ENCODE data around the gene FAM20C. TPM values are rescaled to one million over a fixed set of nuclear protein-coding genes. Genes with fewer than 3 reads are reported as not detected.

The FAM20C gene
- total RNA-seq, 1 donor from 2014 or later: 23.4 TPM

DNA sequence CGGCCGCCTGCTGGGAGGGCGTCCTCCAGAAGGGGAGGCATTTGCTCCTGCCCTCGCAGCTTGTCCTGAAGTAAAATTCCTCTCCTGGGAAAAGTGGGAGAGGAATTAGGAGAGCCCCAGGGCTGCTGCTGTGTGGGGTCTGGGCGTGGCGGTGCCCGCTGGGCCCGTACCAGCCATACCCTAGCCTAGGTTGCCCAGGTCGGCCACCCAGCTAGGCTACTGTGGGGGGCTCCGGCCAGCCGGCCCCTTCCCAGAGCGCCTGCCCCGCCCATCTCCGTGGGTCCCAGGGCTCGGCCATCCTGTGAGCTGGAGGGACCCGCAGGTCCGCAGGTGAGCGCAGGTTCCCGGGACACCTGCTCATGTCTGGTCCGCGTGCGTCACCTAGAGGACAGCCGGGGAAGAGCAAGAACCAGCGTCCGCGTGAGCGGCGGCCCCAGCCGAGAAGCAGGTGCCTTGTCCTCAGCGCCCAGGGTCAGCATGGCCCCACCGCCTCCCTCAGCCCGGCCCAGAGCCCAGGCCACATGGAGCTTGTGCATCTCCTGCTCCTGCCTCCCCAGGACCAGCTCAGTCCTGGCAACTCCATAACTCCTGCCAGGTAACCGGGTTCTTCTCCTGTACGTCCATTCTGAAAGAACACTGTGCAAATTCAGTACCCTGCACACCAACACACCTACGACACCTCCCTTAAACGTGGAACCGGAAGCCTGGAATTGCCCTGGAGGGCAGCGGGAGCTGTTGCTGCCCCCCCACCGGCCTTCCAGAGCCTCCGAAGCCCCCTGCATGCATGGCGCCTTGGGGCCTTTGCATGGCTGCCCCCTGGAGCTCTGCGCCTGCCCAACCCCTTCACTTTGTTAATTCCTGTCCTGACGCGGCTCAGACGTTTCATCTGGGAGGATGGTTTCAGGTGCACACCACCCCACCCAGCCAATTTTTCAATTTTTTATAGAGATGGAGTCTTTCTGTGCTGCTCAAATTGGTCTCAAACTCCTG, 74.8 kb downstream of the FAM20C start:
- no peak for DNase-seq (ENCODE audit: low spot score)

DNA sequence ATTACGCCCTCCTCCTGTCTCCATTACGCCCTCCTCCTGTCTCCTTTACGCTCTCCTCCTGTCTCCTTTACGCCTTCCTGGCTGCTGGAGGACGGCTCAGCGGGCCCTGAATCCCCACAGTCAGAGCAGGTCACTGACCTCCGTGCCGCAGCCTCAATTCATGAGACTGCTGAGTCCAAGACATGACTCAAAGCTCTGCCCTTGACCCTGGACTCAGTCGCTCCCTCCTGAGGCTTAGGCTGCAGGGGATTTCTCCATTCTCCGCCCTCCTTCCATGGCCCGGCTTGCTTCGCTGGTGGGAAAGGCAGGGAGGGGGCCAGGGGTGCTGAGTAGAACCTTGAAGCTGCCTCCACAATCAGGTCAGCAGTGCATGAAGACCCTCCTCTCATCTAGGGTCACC, 76.6 kb downstream of the FAM20C start:
- DNase-seq (ENCODE audit: low spot score): no peak

DNA sequence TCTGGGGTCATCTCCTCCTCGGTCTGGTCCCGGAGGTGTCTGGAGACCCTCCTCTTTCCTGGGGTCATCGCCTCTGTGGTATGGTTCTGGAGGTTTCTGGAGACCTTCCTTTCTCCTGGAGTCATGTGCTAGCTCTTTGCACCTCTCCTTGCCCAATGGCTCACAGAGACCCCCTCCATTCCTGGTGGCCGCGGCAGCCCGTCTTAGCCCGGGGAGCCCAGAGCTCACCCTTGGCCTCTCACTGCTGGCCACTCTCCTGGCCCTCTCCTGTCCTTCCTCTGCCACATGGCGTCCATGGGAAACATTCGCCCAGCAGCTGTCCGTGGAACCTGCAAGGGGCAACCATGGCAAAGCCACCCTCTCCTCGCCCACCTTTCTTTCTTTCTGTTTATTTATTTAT, 77.3 kb downstream of the FAM20C start:
- no peak for DNase-seq (ENCODE audit: low spot score)

DNA sequence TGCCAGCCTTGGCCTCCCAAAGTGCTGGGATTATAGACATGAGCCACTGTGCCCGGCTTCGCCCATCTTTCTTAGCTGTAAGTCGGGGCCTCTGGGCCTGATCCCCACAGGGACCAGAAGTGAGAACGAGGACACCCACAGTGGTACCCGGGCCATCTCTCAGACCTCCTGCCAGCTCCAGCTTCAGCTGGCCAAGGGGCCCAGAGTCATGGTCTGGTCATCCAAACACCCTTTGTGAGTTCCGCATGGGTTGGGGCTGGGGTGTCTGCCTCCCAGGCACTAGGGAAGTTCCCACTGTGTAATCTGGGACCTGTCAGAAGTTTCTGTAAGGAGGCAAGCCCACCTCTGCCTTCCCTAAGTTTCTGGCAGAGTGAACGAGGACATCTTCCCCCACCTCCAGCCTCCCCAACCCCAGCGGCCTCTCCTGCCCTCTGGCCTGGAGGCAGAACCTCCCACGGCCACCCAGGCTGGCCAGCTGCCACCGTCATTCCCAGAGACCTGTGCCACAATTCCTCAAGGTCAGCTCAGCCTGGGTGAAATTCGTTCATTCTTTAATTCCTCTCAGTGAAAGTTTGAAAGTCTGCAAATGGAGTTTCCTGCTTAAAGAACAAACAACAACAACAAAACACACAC, 78.1 kb downstream of the FAM20C start:
- DNase-seq (ENCODE audit: low spot score): no peak

DNA sequence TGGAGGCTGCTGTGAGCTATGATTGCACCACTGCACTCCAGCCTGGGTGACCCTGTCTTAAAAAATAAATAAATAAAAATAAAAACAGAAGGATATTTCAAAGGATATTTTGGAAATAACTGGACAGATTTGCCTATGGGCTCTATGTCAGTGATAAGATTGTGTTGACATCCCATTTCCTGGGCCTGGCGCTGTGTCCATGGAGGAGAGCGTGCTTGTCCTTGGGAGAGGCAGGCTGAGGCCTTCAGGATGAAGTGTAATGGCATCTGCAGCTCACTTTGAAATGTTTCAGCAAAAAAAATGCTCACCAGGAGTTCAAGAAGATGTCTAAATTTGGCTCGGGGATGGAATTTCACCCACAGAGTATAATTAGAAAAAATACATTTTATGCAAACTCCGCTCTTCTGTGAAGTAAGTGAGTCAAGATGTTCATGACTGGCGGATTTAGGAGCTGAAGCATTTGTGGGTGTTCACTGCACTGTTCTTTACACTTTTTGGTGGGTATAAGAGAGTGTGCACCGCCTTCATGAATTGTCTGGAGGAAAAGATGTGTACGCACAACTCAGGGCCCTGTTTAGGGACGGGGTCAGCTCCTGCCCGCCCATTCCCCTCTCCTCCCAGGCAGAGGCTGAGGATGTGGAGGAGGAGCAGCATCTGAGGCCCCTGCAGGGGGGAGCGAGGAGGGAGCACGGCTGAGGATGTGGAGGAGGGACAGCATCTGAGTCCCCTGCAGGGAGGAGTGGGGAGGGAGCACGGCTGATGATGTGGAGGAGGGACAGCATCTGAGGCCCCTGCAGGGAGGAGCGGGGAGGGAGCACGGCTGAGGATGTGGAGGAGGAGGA, 79.1 kb downstream of the FAM20C start:
- no peak for DNase-seq (ENCODE audit: low spot score)

- no peak for DNase-seq (ENCODE audit: low spot score)
Measured at GRCh38 chr7:272108-272615, 79.8 kb downstream of the FAM20C start.

GRCh38 chr7:272631-273030, 80.3 kb downstream of the FAM20C start:
- DNase-seq (ENCODE audit: low spot score): no peak

GRCh38 chr7:273327-273726, 81.0 kb downstream of the FAM20C start:
- no peak for DNase-seq (ENCODE audit: low spot score)

DNA sequence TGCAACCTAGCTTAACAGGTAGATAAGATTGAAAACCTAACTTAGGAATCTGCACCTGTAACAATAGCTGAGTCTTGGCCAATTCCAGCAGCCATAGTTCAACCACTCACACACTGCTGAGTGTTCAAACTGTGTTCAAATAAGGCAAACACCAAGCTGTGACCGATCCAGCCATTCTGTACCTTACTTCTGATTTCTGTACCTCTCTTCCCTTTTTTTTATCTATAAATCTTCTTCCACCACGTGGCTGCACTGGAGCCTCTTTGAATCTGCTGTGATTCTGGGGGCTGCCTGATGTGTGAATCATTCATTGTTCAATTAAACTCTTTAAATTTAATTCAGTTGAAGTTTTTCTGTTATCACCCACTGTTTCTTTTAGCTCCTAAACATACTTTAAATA, 81.9 kb downstream of the FAM20C start:
- no peak for DNase-seq (ENCODE audit: low spot score)

DNA sequence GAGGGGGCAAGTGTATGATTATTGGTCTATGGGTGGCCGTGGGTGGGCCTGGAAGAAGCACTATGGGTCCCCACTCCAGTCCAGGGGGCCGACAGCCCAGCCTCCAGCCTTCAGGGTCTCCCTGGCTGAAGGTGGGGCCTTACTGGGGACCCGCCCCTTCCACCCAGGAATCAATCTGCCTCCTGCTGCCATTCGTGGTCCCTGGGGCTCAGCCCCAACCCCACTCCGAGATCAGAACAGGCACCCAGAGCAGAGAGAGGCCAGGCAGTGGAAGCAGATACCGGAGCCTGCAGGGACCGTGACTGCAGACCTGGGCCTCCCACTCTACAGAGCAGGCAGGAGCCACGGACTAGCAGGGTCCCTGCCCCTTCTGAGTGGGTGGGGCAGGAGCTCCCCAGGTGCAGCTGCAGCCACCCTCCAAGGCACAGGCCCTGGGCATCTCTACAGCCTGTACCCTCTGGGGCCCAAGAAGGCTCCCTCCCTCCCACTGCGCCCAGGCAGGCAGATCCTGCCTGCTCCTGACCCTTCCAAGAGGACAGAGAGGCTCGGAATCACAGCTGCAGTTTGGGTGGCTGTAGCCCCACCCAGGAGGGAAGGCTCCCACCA, 84.0 kb downstream of the FAM20C start:
- DNase-seq (ENCODE audit: low spot score): no peak

DNA sequence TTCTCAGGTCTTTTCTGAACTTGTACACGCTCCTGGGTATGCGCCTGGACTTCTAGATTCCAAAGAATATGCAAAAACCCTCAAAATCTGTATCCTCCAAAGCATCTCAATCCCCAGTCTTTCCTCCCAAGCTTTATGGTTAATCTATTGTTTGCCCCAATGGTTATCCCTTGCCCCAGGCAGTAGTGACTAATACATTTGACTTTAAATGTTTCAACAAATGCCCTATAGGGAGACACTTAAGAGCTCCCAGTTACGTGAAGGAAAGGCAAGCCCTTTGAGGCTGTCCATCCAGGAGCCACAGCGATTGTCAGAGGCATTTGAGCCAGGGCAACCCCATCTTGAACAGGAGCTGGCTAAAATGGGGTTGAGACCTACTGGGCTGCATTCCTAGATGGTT, 84.9 kb downstream of the FAM20C start:
- DNase-seq (ENCODE audit: low spot score): no peak

DNA sequence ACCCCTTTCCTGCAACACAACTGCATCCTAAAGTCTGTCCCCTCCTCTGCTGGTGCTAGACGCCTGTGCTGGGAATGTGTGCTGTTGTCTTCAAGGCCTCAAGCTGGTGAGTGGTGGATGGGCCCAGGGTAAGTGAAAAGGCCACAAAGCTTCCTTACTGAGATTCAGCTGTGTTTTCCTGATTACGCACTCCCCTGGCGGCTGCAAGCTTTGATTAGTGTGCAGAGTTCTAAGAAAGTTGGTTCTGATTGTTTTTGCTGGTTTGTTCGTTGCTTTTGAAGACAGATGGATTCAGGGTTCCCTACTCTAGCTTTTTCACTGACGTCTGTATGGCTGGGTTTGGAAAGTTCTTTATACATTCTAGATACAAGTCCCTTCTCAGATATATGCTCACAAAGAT, 85.7 kb downstream of the FAM20C start:
- DNase-seq (ENCODE audit: low spot score): no peak

DNA sequence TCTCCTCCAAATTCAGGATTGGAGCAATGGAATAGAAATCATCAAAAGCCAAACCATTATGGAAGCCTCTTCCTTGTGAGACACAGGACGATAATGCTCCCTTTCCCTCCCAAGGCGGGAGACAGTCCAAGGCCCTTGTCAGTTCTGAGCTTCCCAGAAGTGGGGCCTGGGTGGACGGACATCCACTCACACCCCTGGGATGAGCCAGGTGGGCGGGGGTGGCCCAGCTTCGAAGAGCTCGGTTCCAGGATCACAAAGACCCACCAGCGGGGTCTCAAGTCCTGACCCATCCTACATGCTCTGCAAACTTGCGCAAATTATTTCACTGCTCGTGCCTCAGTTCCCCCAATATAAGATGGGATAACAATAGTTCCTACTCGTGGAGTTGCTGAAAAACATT, 87.5 kb downstream of the FAM20C start:
- DNase-seq (ENCODE audit: low spot score): no peak

DNA sequence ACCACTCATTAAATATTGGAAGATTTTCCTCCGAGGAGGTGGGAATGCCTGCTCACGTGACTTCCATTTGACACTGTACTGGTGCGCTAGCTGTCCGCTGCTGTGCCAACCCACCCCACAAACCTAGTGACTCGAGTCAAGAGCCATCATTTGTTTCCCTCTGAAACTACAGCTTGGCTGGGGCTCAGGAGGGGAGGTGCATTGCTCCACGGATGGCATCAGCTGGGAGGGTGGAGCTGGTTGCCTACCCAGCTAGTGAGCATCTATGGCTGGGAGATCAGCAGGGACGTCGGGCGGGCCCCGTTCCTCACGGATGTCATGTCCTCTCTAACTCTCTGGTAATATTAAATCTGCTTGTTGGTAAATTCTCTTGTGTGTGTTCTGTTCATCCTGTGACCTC, 88.1 kb downstream of the FAM20C start:
- no peak for DNase-seq (ENCODE audit: low spot score)

- DNase-seq (ENCODE audit: low spot score): no peak
Measured at GRCh38 chr7:281637-282036, 89.3 kb downstream of the FAM20C start.

- no peak for DNase-seq (ENCODE audit: low spot score)
Measured at GRCh38 chr7:282621-283020, 90.2 kb downstream of the FAM20C start.

- no peak for DNase-seq (ENCODE audit: low spot score)
Measured at GRCh38 chr7:284762-285722, 92.7 kb downstream of the FAM20C start.

- DNase-seq (ENCODE audit: low spot score): no peak
Measured at GRCh38 chr7:285731-286130, 93.4 kb downstream of the FAM20C start.

- no peak for DNase-seq (ENCODE audit: low spot score)
Measured at GRCh38 chr7:286266-286665, 93.9 kb downstream of the FAM20C start.

GRCh38 chr7:288671-289101, 96.3 kb downstream of the FAM20C start:
- no peak for DNase-seq (ENCODE audit: low spot score)
